Measurements from ENCODE around the gene GATA2.

The GATA2 gene

DNA sequence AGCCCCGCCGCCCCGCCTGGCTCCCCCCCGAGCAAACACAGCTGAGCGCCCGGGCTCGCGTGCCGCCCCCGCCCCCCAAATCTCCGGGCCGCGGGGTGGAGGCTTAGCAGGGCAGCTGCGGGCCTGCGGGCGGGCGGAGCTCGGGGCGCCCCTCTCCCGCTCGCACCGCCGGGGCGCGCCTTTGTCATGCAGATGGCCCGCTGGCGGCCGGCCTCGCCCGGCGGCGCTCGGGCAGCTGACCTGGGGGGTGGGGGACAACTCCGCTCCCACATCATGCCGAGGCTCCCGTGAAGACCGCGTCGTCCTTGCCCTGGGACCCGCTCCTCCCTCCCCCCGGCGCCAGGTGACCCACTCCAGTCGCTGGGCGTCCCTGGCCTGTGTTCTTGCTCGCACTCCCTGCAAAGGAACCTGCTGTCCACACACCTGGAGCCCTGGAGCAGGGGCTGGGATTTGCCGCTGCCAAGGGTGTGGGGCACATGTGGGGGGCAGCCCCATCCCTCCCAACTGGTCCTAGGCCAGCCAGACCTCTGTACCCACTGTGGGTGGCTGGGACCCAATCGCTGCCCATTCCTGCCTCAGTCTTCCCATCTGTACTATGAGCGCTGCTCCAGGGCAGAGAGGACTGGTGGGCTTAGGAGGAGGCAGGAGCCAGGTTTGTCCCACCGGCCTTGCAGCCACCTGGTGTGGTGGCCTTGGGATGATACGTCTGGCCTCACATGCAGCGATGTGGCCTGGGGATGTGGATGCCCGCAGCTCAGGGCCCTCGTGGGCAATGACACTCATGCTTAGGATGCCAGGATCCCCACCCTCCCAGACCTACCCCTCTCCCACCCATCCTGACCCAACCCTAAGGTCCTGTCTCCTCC lies 59.8 kb downstream of the GATA2 start:
- DNase-seq (ENCODE audit: low read depth): no peak

DNA sequence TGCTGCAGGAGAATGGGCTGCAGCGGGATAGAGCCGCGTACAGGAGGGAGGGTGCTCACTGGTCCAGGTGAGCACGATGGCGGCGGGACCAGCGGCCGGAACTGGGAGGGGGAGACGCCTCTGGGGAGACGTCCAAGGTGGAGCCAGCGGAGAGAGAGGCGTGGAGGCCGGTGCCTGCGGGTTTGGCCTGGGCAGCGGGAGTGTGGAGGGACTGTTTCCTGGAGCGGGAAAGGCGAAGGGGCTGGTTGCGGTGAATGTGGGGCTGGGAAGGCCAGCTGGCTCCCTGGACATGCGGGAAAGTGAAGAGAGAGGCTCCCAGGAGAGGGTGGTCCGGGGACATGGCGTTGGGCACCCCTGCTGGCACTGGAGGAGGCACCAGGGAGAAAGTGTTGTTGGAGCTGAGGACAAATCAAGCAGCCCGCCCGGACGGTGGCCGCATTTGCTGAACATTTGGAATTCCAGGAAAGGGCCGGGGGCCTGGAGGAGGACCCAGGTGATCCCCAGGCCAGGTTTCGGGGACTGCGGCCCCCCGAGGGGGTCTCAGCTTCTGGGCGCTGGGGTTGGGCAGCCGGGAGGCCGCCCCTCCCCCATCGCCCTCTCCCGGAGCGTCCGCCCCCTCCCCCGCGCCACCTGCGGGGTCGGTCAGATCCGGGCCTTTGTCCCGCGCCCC lies 60.6 kb downstream of the GATA2 start:
- DNase-seq (ENCODE audit: low read depth): no peak

DNA sequence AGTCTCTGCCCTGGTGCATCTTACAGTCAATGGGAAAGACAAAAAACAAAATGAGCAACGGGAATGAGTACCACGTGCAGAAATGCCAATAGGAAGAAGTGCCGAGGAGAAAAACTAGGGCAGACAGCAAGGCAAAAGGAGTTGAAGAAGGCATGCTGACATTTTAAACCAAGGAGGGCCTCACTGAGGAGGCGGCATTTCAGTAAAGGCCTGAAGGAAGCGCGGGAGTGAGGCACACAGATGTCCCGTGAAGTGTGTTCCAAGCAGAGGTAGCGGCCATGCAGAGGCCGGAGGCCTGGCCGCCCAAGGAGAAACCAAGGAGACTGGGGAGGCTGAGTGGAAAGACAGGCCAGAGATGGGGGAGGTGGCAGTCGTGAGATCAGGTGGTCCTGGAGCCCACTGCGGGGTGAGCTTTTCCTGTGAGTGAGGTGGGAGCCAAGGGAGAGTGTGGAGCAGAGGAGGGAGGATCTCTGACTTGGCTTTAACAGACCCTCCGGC lies 61.1 kb downstream of the GATA2 start:
- no peak for DNase-seq (ENCODE audit: low read depth)

DNA sequence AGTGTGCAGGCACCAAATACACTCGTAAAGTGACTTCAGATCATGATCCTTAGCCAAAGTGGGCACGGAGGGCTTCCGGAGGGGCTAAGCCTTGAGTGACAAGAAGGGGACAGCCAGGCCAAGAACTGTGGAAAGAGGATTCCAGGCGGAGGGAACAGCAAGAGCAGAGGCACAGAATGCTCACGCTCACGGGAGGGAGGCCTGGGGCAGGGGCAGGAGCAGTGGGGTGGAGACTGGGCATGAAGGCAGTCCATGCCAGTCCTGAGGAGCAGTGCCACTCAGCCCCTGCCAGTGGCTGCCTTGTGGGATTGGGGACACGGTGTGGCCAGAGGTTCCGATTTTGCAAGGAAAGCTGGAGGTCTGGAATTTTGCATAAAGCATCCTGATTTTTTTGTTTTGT lies 62.3 kb downstream of the GATA2 start:
- DNase-seq (ENCODE audit: low read depth): no peak

DNA sequence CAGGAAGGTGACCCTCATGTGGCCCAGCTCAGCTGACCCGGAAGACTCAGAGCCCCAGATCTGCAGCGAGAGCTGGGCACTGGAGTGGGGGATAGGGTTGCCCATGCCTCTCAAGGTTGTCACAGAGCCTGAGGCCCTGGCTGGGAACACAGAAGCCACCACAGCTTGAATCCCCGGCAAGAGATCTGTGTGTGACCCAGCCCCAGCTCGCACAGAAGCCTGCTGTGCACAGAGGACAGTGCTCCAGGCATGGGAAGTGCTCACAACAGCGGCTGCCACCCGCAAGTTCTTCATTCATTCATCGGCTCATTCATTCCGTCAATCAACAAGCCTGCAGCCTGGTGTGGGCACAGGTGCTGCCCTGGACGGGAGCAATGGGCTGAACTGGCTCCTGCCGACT lies 62.7 kb downstream of the GATA2 start:
- DNase-seq (ENCODE audit: low read depth): no peak

DNA sequence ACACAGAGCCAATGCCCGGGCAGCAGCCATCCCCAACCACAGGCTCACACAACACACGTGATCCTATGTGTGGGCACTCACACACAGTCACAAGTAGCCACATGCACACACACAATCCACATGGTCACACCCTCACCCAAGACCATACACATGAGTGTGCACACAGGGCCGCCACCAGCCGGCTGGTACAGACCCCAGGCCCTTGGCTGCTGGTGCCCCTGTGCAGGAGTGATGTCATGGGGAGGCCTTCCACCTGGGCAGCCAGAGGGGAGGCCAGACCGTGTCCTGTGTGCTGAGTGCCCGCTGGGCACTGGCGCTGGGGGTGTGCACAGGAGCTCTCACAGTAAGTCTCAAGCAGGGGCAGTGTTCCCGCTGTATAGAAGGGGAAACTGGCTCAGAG lies 63.2 kb downstream of the GATA2 start:
- DNase-seq (ENCODE audit: low read depth): no peak

Measured in stimulated activated CD8-positive, alpha-beta memory T cell treated with anti-CD3 and anti-CD28 coated beads, Interleukin-7, amount 100 ng/mL, for 24 hours (primary cell).